Hepatocyte (in vitro differentiated cells): ENCODE measurements around the gene MAP3K20. TPM values are rescaled to one million over a fixed set of nuclear protein-coding genes. Genes with fewer than 3 reads are reported as not detected.

Experiments
- DNase-seq: peaks from one replicate; pipeline ENCODE4 v3.0.0-alpha.2; 2016; ENCODE audit warnings: low spot score
- H2AFZ ChIP-seq: fragments of 200-600 bp; sonication (generic); 2 replicates; pipeline ENCODE4 v1.6.0; 2016; ENCODE audit warnings: antibody characterized with exemption, mild to moderate bottlenecking
- H3K27ac ChIP-seq: fragments of 200-600 bp; sonication (generic); 2 replicates; pipeline ENCODE4 v1.5.1; 2016; ENCODE audit warnings: mild to moderate bottlenecking
- H3K27me3 ChIP-seq: fragments of 200-600 bp; sonication (generic); 2 replicates; pipeline ENCODE4 v1.6.1; 2016
- H3K36me3 ChIP-seq: fragments of 200-600 bp; sonication (generic); replicated peaks from 2 replicates; pipeline ENCODE4 v1.5.1; 2016; ENCODE audit warnings: low read depth; ENCODE audit not compliant: insufficient read depth
- H3K4me1 ChIP-seq: fragments of 200-600 bp; sonication (generic); 2 replicates; pipeline ENCODE4 v1.5.1; 2016; ENCODE audit warnings: mild to moderate bottlenecking, moderate library complexity; ENCODE audit not compliant: insufficient read depth
- H3K4me2 ChIP-seq: fragments of 200-600 bp; sonication (generic); 2 replicates; pipeline ENCODE4 v1.6.0; 2016
- H3K4me3 ChIP-seq: fragments of 200-600 bp; sonication (generic); 2 replicates; pipeline ENCODE4 v1.5.1; 2016; ENCODE audit warnings: mild to moderate bottlenecking
- H3K79me2 ChIP-seq: fragments of 200-600 bp; sonication (generic); 2 replicates; pipeline ENCODE4 v1.6.0; 2017; ENCODE audit warnings: mild to moderate bottlenecking
- H3K9me2 ChIP-seq: fragments of 200-600 bp; sonication (generic); replicated peaks from 2 replicates; pipeline ENCODE4 v1.6.0; 2017; ENCODE audit warnings: mild to moderate bottlenecking; ENCODE audit not compliant: insufficient read depth
- H3K9me3 ChIP-seq: fragments of 200-600 bp; sonication (generic); 2 replicates; pipeline ENCODE4 v1.5.1; 2016; ENCODE audit warnings: low read depth, mild to moderate bottlenecking
- H4K20me1 ChIP-seq: fragments of 200-600 bp; sonication (generic); 2 replicates; pipeline ENCODE4 v1.6.0; 2016; ENCODE audit warnings: mild to moderate bottlenecking; ENCODE audit not compliant: insufficient read depth, poor library complexity, severe bottlenecking
- EZH2 ChIP-seq: fragments of 200-600 bp; sonication (generic); IDR thresholded peaks from 2 replicates; pipeline ENCODE4 v1.6.1; 2016; ENCODE audit warnings: antibody characterized with exemption, mild to moderate bottlenecking, borderline replicate concordance
- EZH2phosphoT487 ChIP-seq: fragments of 200-600 bp; sonication (generic); IDR thresholded peaks from one replicate; pipeline ENCODE4 v1.6.1; 2018; ENCODE audit warnings: antibody characterized with exemption, mild to moderate bottlenecking, low read depth, moderate library complexity; ENCODE audit not compliant: unreplicated experiment, severe bottlenecking
- WGBS: methylation state at CpG from one replicate; pipeline ENCODE4 v1.1.6; 2016; ENCODE audit warnings: low lambda C conversion rate; ENCODE audit errors: missing lambda C conversion rate; 5-methylcytosine and 5-hydroxymethylcytosine counted together
- polyA plus RNA-seq: library from polyadenylated mRNA; unstranded; fragments of >200 nt; fragmentation: Nextera tagmentation; extraction: Ambion mirVana; gene quantifications from 2 replicates; pipeline ENCODE4 v1.2.1, GENCODE V29; 2016
- total RNA-seq: library from RNA; depleted of rRNA; stranded (reverse); fragments of >200 nt; gene quantifications from 2 replicates; pipeline ENCODE4 v1.2.3, GENCODE V29; 2014
- TF ChIP-seq, protein P1 (sequence below): fragments of 200-600 bp; sonication (generic); IDR thresholded peaks from 2 replicates; pipeline ENCODE4 v1.5.1; 2016; ENCODE audit warnings: antibody characterized with exemption, mild to moderate bottlenecking; ENCODE audit not compliant: poor library complexity

The MAP3K20 gene
- total and polyA plus RNA-seq, 2 experiments from 2014 or later, result 16.5 to 23.3 TPM

DNA sequence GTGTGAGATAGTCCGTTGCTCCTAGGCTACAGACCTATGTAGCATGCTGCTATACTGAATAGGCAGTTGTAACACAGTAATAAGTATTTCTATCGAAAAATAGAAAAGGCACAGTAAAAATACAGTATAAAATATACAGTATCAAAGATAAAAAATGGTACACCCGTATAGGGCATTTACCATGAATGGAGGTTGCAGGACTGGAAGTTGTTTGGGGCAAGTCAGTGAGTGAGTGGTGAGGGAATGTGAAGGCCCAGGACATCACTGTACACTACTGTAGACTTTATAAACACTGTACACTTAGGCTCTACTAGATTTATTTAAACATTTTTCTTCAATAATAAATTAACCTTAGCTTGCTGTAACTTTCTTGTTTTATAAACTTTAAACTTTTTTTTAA is 3.5 kb downstream of the MAP3K20 start:
- H3K79me2 ChIP-seq, result peaks cover 70% of the 10 kb centered on the region
- H3K4me1 ChIP-seq, result no peaks in the 10 kb centered on the region
- TF ChIP-seq EZH2phosphoT487 (no peak), EZH2 (no peak)
- TF ChIP-seq, protein P1, sequence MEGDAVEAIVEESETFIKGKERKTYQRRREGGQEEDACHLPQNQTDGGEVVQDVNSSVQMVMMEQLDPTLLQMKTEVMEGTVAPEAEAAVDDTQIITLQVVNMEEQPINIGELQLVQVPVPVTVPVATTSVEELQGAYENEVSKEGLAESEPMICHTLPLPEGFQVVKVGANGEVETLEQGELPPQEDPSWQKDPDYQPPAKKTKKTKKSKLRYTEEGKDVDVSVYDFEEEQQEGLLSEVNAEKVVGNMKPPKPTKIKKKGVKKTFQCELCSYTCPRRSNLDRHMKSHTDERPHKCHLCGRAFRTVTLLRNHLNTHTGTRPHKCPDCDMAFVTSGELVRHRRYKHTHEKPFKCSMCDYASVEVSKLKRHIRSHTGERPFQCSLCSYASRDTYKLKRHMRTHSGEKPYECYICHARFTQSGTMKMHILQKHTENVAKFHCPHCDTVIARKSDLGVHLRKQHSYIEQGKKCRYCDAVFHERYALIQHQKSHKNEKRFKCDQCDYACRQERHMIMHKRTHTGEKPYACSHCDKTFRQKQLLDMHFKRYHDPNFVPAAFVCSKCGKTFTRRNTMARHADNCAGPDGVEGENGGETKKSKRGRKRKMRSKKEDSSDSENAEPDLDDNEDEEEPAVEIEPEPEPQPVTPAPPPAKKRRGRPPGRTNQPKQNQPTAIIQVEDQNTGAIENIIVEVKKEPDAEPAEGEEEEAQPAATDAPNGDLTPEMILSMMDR, result no peak
- no peaks in the 10 kb centered on the region for H4K20me1 ChIP-seq
- no peak overlapping the region for H2AFZ ChIP-seq
- no peak for DNase-seq
- no peak overlapping the region for H3K4me2 ChIP-seq
- no peaks in the 10 kb centered on the region for H3K27me3 ChIP-seq
- H3K27ac ChIP-seq, result no peak overlapping the region
- no peak overlapping the region for H3K4me3 ChIP-seq
- 90% methylated on average over 3 of the region's 3 CpGs for WGBS
- H3K9me3 ChIP-seq, result no peaks in the 10 kb centered on the region
- no peaks in the 10 kb centered on the region for H3K9me2 ChIP-seq
- no peaks in the 10 kb centered on the region for H3K36me3 ChIP-seq

DNA sequence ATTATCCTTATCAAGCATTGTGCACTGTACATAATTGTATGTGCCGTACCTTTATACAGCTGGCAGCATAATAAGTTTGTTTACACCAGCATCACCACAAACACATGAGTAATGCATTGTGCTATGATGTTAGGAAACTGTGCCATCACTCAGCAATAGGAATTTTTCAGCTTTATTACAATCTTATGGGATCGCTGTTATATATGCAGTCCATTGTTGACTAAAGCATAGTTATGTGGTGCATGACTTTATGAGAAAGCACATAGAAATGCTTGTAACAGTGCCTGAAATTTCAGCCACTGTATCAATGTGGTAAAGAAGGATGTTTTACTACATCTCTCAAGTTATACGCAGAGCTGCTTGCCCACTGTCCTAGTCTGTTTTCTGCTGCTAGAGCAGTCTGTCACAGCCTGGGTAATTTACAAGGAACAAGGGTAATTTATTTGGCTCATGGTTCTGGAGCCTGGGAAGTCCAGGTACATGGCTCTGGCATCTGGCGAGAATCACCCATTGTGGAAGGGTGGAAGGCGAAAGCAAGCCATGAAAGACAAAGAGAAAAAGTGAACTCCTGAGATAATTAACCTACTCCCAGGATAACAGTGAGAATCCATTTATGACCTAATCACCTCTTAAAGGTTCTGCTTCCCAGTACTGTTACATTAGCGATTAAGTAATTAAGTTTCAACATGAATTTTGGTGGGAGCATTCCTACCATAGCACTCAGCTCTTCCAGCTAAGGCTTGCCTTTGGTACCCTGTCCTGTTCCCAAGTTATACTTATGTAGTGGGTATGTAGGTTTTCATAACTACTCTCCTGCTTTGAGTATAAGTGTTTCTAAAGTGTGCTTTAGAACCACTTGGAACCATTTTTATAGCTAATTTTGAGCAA is 4.6 kb downstream of the MAP3K20 start:
- Histone ChIP-seq H3K4me3 (no peak overlapping the region), H3K9me3 (no peaks in the 10 kb centered on the region), H3K79me2 (peaks cover 79% of the 10 kb centered on the region), H3K9me2 (no peaks in the 10 kb centered on the region), H3K27ac (no peak overlapping the region), H4K20me1 (no peaks in the 10 kb centered on the region), H3K4me2 (no peak overlapping the region), H3K36me3 (no peaks in the 10 kb centered on the region), H3K27me3 (no peaks in the 10 kb centered on the region), H2AFZ (no peak overlapping the region), H3K4me1 (no peaks in the 10 kb centered on the region)
- TF ChIP-seq, protein P1, result no peak
- no peak for TF ChIP-seq EZH2
- TF ChIP-seq EZH2phosphoT487, result no peak
- WGBS, result 88% methylated on average over 6 of the region's 6 CpGs
- no peak for DNase-seq

DNA sequence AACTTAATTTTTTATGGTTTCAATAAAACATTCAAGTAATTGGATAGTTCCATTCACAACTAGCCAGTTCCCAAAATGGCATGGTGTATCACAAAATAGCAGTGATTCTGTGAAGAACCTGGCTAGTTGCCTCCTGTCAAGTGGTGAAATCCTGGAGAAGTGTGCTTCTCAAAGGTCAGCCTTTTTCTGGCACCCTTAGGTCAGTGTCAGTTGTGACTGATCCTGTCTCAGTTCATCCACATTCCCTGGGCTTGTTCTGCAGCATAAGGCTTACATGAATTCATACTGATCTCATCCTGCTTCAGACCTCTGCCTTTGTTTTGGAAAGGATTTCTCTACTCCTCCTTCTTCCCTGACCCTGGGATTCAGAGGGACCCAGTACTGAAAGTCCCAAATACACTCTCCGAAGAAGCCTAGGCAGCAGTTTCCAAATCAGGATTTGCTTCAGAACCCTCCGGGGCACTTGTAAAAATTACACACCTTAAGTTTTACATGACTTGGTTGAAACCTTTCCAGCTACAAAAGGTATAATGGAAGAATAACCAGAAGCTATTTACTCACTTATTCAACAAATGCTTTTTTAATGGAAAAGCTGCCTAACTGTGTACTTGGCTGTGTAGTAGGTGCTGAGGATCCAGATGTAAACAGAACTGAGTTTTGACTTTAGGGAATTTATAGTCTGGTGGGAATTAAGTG is 11.0 kb downstream of the MAP3K20 start:
- Histone ChIP-seq H2AFZ (no peak overlapping the region), H3K27ac (no peak overlapping the region), H3K36me3 (no peaks in the 10 kb centered on the region), H3K4me3 (no peak overlapping the region), H3K27me3 (no peaks in the 10 kb centered on the region), H3K79me2 (peaks cover 71% of the 10 kb centered on the region), H4K20me1 (no peaks in the 10 kb centered on the region), H3K9me3 (no peaks in the 10 kb centered on the region), H3K9me2 (no peaks in the 10 kb centered on the region), H3K4me1 (peaks cover 10% of the 10 kb centered on the region), H3K4me2 (no peak overlapping the region)
- DNase-seq, result no peak
- WGBS, result 56% methylated on average over 2 of the region's 2 CpGs
- no peak for TF ChIP-seq EZH2

DNA sequence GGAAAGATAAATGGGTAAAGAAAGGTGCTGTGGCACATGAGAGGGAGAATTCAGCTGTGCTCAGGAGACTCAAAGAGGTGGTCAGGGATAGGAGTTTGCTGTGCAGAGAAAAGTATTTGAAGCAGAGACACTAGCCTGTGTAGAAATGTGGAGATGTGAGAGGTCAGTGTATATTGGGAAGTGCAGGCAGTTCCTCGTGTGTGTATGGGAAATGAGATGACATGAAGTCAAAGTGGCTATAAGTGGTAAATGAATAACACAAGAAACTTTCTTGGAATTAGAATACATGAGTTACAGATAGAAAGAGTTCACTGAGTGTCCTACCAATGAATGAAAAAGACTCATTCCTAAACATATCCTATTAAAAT is 11.6 kb downstream of the MAP3K20 start:
- Histone ChIP-seq H2AFZ (no peak overlapping the region), H3K79me2 (peaks cover 69% of the 10 kb centered on the region)

More for the DNA sequence above, 11.6 kb downstream of the MAP3K20 start:
- no peak for TF ChIP-seq EZH2
- TF ChIP-seq EZH2phosphoT487, result no peak
- TF ChIP-seq, protein P1, result no peak
- H3K4me1 ChIP-seq, result peaks cover 10% of the 10 kb centered on the region
- H3K4me3 ChIP-seq, result no peak overlapping the region
- H4K20me1 ChIP-seq, result no peaks in the 10 kb centered on the region
- no peak for DNase-seq
- no peak overlapping the region for H3K4me2 ChIP-seq
- WGBS, result 60% methylated on average over 1 of the region's 1 CpG
- no peaks in the 10 kb centered on the region for H3K9me2 ChIP-seq
- H3K27ac ChIP-seq, result no peak overlapping the region
- H3K9me3 ChIP-seq, result no peaks in the 10 kb centered on the region
- no peaks in the 10 kb centered on the region for H3K36me3 ChIP-seq
- H3K27me3 ChIP-seq, result no peaks in the 10 kb centered on the region
